HG03520 (cell line): ENCODE results near the gene ZBTB7C.

Experiments
- ATAC-seq: cut with Tn5 transposase; IDR thresholded peaks from one replicate; pipeline ENCODE4 v1.9.1; 2021; ENCODE audit warnings: mild to moderate bottlenecking, moderate library complexity; ENCODE audit not compliant: unreplicated experiment

Gene ZBTB7C

DNA sequence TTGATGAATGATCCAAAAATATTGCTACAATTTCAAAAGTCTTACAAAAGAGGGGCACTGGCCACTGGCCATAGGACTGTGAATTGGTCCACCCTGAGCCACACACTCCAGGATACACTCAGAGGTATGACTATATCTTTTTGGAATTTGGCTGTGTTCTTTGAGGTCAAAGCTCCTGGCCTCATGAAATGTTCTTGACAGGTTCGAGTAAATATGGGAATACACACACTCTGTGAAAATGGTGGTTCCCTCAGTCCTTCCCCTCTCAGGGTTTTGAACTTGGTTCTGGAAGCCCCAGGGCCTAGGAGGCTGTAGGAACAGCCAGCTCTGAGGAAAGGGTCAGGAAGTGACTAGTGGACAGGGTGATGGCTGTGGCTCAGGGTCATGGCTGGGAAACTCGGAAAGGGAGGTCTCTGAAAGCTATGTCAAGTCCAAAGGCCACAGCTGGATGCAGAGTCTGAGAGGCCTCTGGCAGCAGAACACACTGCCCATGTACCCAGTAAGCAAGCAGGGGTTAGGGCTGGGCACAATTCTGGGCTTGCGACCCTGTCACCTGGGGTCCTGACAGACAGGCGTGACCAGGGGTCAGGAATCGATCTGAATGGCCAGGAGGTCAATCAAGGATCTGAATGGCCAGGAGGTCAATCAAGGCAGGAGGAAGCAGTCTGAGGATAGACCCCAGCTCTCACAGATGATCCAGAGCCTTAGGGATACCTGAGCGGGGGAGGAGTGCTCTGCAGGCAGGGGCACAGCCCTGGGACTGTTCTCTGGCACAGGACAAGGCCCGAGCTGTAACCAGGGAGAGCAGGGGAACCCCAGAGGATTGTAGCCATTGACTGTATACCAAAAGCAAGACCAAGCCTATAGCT is 255.3 kb downstream of the ZBTB7C start:
- ATAC-seq, result no peak

- no peak for ATAC-seq
Observed at GRCh38 chr18:48152549-48152948, 256.6 kb downstream of the ZBTB7C start.

GRCh38 chr18:48151421-48152065 is 257.6 kb downstream of the ZBTB7C start:
- ATAC-seq, result no peak

DNA sequence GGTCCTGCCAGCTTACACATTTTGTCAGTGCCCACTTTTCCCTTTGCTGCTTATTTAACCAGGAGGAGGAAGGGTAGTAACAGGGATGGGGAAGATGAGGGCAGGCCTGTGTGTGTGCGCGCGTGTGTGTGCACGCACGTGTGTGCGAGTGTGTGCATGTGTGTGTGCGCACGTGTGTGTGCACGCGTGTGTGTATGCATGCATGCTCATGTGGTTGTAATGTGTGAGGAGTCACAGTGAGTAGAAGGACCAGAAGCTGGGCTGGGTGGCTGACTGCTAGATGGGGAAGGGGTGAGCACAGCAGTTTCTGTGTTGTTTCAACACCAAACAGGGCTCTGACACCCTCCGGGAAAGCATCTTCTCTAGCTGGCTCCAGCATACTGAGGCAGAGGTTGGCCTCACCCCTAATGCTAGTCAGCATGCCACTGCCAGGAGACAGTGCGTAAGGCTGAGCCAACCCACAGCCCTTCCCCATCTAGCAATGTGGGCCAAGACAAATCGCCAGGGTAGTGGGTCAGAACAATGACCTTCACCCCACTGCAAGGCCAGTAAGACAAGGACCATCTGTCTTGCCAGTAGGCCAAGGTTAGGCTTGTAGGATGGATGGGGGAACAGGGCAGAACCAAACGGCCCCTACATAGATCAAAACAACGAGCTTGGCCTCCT is 260.0 kb downstream of the ZBTB7C start:
- no peak for ATAC-seq

DNA sequence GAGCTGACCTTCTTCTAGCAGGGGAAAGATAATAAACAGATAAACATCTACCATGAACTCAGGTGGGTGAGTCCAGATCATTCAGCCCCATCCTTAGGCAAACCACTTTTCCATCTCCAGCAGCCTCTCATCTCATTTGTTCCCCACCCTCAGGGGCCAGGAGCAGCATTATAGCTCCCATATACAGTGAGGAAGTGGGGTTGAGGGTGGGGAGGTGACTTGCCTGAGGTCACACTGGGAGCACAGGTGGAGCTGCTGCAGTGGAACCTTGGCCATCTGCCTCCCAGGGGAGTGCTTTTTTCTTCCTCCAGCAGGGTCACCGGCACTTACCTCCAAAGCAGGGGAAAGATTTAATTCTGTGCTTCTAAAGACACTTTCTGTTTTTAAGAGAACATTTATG is 266.2 kb downstream of the ZBTB7C start:
- ATAC-seq, result no peak

- ATAC-seq, result no peak
Observed at GRCh38 chr18:48142353-48142752, 266.8 kb downstream of the ZBTB7C start.

GRCh38 chr18:48140731-48141130 is 268.5 kb downstream of the ZBTB7C start:
- no peak for ATAC-seq

DNA sequence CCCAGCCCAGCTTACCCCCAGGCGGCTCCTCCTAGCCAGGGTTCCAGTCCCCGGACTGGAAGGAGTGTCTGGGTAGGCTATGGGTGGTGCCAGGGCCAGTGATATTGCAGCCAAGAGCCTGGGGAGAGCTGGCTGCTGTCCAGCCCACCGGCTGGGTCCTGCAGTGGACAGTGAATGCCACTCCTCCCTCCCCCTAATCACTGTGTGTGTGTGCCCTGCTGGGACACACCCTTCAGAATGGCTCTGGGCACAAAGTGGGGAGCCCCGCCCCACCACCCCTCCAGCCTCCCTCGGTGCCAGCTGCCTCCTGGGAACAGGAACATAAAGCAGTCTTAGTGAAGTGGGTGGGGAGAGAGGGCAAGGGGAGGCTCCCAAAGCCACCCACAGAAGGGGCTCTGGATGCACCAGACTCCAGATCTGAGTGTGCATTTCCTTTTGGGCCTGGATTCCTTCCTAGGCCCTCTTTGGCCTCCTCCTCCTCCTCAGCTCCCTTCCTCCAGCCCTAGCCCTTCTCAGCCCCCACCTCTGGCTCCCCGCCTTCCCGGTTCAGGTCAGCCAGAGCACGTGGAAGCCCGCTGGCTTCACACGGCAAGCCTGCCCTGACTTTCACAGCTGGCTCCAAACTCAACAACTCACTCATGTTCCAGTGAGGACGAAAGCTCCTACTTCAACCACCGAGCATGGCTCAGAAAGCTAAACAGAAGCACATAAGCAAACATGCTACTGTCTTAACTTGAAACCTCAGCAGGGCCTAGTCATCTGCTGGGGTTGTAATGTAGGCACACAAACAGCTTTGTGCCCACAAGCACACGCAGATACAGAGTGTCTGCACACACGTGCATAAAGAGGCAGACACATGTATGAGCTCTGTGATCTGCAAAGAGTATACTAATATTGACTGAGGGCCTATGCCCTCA is 269.5 kb downstream of the ZBTB7C start:
- no peak for ATAC-seq

- ATAC-seq, result no peak
Observed at GRCh38 chr18:48138660-48139430, 270.3 kb downstream of the ZBTB7C start.

- no peak for ATAC-seq
Observed at GRCh38 chr18:48138210-48138609, 271.0 kb downstream of the ZBTB7C start.

DNA sequence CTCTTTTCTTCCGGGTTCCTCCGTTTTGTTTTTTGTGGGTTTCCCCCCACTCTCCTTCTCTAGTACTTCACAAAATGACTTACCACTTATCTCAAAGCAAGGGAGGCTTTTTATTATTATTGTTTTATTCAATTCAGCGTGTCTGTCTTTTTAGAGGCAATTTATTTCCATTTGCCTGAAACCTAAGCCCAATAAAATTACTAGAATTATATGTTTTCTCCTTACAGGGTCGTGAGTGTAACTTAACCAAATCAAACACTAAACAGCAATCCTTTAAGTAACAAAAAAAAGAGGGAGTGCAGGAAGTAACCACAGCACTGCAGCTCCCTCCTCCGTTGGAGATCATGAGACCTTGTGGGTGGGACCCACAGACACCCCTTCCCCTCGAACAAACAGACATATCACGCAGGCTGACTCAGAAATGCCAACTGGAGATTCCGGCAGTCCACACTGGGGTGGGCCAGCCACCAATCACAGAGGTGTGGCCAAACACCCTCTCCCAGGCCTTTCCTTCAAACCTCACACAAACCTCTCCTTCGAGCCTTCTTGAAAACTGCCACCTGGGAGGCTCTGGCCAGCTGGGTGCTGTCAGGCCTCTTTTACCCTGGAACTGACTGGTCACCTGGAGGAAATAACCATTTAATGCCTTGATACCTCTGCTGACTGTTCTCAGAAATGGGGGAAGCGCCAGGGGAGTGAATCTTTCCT is 271.7 kb downstream of the ZBTB7C start:
- ATAC-seq, result no peak

- no peak for ATAC-seq
Observed at GRCh38 chr18:48136827-48137373, 272.3 kb downstream of the ZBTB7C start.

DNA sequence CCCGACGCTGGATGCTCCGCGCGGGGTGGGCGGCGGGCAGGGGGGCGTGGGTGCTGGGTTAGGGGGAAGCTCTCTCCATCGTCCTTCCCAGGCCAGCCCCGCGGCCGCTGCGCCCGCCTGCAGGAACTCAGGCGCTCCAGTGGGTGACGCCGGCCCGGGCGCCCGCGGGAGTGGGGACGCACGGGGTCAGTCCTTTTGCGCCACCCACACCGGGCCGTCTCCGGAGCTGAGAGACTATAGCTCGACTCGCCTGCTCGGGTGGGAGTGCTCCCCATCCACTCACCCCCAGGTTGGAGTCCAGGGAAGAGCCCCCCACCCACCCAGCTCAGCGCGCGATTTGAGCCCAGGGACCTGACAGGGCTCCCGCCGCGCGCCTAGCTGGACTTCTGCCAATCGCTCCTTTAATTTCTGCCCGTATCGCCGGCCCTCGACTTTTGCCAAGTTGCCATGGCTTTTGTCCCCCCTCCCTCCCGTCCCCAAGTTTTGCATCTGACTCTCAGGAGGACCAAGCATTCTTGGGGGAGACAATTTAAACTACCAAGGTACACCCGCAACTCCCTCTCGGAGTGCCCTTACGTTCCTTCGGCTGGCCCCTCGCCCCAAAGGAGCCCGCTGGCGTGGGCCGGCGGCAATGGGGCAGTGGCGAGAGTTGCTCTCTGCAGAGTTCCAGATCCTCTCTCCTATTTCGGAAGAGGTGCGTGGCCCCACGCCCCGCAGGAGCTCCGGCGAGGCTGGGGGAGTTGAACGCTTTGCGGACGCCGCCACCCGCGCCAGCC is 272.9 kb downstream of the ZBTB7C start:
- no peak for ATAC-seq

DNA sequence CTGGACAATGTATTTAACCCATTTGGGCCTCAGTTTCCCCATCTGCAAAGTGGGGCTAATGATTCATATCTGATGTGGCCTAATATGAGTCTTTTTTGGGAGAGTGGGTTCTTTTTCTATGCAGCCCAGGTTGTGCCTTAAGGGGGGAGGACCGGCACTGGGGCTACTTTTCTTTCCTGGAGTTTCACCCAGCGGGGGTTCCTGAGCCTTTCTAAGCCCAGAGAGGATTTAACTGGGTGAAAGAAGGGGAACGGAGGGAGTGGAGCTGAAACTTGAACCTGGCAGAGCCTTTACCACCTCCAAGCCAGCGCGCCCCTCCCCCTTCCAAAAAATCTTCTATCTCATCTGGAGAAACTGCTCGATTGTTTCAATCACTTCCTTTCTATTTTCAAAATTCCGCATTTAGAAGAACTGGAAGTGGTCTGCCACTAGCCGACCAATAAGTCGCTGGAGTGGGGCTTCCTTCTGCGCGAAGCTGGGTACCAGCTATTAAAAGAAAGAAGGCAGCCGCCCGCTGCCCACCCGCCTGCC is 273.7 kb downstream of the ZBTB7C start:
- no peak for ATAC-seq

DNA sequence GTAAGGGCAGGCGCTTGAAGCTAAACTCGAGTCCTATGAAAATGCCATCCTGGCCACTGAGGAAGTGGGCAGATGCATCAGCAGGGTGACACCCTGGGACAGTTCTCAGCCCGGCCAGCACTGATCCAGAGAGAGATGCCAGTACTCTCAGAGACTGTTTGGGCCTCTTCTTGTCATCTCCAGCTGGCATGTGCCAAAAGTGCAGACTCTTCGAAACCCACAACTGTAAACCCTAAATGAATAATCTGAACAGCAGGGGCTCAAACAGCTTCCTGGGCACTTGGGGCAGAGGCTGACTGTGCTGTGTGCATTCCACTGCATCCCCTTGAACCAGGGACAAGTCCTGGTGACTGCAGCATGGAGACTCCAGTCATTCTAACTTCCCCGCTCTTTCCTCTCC is 274.6 kb downstream of the ZBTB7C start:
- ATAC-seq, result no peak

- ATAC-seq, result no peak
Observed at GRCh38 chr18:48133671-48134251, 275.4 kb downstream of the ZBTB7C start.

- ATAC-seq, result no peak
Observed at GRCh38 chr18:48132797-48133655, 276.2 kb downstream of the ZBTB7C start.
